Stromal cell of bone marrow (primary cell): ENCODE measurements around the gene CFAP73.

Experiments used
- DNase-seq: peaks from one replicate; pipeline ENCODE4 v3.0.0-alpha.2; 2012; ENCODE audit warnings: low read depth

CFAP73 gene

GRCh38 chr12:113142173-113142885, 7.2 kb upstream of the CFAP73 start:
- no peak for DNase-seq

- no peak for DNase-seq
Observed at GRCh38 chr12:113142886-113143332, 6.6 kb upstream of the CFAP73 start.

- DNase-seq = no peak
Observed at GRCh38 chr12:113143959-113144358, 5.6 kb upstream of the CFAP73 start.

- no peak for DNase-seq
Observed at GRCh38 chr12:113144806-113145205, 4.7 kb upstream of the CFAP73 start.

- DNase-seq = no peak
Observed at GRCh38 chr12:113145720-113146551, 3.6 kb upstream of the CFAP73 start.

GRCh38 chr12:113146999-113147398, 2.5 kb upstream of the CFAP73 start:
- DNase-seq = no peak

GRCh38 chr12:113151655-113152054, 2.1 kb downstream of the CFAP73 start:
- no peak for DNase-seq

- DNase-seq = no peak
Observed at GRCh38 chr12:113152196-113152834, 2.8 kb downstream of the CFAP73 start.

- peak; percentile 55 for DNase-seq
Observed at GRCh38 chr12:113152835-113153814, 3.6 kb downstream of the CFAP73 start.

GRCh38 chr12:113154351-113154973, 4.9 kb downstream of the CFAP73 start:
- no peak for DNase-seq

GRCh38 chr12:113155060-113155459, 5.5 kb downstream of the CFAP73 start:
- no peak for DNase-seq

- DNase-seq = no peak
Observed at GRCh38 chr12:113155646-113156045, 6.1 kb downstream of the CFAP73 start.

GRCh38 chr12:113157218-113157859, 7.8 kb downstream of the CFAP73 start:
- DNase-seq = no peak

- DNase-seq = no peak
Observed at GRCh38 chr12:113158439-113159203, 9.1 kb downstream of the CFAP73 start.

GRCh38 chr12:113159937-113160336, 10.4 kb downstream of the CFAP73 start:
- DNase-seq = no peak

GRCh38 chr12:113161415-113162016, 12.0 kb downstream of the CFAP73 start:
- DNase-seq = no peak

GRCh38 chr12:113162102-113163029, 12.8 kb downstream of the CFAP73 start:
- no peak for DNase-seq

- no peak for DNase-seq
Observed at GRCh38 chr12:113163030-113163360, 13.5 kb downstream of the CFAP73 start.
